ENCODE data around the gene BMPER.

The BMPER gene

DNA sequence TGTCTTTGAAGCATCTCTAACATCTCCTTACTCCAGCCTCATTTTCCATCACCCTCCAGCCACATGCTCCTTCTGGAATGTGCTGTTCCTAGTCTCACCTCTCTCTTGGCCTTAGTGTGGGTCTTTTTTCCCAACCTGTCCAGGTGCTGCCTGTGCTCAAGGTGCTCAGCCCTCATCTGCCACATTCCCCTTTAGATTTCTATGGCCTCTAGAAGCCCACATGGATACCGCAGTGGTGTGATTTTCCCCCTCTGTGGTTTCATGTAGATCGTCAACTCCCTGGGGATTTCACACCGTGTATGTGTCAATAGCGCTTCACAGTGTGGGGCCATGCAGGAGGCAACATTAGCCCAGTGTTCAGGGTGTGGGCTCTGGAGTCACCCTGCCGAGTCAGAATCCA, 32.5 kb downstream of the BMPER start:
- Histone ChIP-seq H3K79me2 (ENCODE audit: insufficient read depth, low read length) (no peaks in the 10 kb centered on the region), H3K9me2 (replicated peaks; ENCODE audit: insufficient read depth, low read length) (no peaks in the 10 kb centered on the region), H3K36me3 (ENCODE audit: low read length) (no peaks in the 10 kb centered on the region), H3K4me3 (ENCODE audit: insufficient read depth, low read length, poor library complexity, severe bottlenecking) (no peak overlapping the region), H3F3A (ENCODE audit: insufficient read depth) (no peaks in the 10 kb centered on the region), H3K9me3 (ENCODE audit: insufficient read depth, low read length) (no peaks in the 10 kb centered on the region), H3K27me3 (ENCODE audit: low read length) (no peaks in the 10 kb centered on the region), H2AFZ (ENCODE audit: low read depth, low read length, severe bottlenecking) (no peak overlapping the region), H3K4me2 (ENCODE audit: low read depth, low read length, poor library complexity, severe bottlenecking) (no peak overlapping the region), H3K27ac (ENCODE audit: low read depth, low read length) (no peak overlapping the region), H3K9ac (ENCODE audit: low read length) (no peak overlapping the region), H4K20me1 (ENCODE audit: low read depth, low read length) (no peaks in the 10 kb centered on the region)
- TF ChIP-seq, protein P1, sequence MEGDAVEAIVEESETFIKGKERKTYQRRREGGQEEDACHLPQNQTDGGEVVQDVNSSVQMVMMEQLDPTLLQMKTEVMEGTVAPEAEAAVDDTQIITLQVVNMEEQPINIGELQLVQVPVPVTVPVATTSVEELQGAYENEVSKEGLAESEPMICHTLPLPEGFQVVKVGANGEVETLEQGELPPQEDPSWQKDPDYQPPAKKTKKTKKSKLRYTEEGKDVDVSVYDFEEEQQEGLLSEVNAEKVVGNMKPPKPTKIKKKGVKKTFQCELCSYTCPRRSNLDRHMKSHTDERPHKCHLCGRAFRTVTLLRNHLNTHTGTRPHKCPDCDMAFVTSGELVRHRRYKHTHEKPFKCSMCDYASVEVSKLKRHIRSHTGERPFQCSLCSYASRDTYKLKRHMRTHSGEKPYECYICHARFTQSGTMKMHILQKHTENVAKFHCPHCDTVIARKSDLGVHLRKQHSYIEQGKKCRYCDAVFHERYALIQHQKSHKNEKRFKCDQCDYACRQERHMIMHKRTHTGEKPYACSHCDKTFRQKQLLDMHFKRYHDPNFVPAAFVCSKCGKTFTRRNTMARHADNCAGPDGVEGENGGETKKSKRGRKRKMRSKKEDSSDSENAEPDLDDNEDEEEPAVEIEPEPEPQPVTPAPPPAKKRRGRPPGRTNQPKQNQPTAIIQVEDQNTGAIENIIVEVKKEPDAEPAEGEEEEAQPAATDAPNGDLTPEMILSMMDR (IDR thresholded peaks at IDR 0.05; ENCODE audit: insufficient read depth, low read length, poor library complexity, severe bottlenecking), result no peak
- TF ChIP-seq EZH2phosphoT487 (conservative IDR thresholded peaks at IDR 0.05; ENCODE audit: low read length), result no peak

DNA sequence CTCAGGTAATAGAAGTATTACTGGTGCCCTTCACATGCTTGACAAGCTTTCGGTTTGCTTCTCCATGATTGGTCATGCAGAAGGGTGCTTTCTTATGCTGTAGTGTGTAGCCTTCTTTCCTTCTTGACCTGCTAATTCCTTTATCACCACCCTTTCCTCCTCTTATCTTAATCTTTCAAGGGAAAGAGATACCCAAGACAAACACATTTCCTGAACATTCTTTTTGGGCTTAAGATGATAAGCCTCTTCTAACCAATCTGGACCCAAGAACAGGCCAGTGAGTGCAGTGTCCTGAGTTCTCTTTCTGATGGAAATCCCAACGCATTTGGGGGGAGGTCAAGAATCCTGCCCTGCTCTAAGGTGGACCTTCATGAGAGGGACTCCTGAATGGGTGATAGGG, 33.8 kb downstream of the BMPER start:
- Histone ChIP-seq H3K9me2 (replicated peaks; ENCODE audit: insufficient read depth, low read length) (no peaks in the 10 kb centered on the region), H3K27ac (ENCODE audit: low read depth, low read length) (no peak overlapping the region)

DNA sequence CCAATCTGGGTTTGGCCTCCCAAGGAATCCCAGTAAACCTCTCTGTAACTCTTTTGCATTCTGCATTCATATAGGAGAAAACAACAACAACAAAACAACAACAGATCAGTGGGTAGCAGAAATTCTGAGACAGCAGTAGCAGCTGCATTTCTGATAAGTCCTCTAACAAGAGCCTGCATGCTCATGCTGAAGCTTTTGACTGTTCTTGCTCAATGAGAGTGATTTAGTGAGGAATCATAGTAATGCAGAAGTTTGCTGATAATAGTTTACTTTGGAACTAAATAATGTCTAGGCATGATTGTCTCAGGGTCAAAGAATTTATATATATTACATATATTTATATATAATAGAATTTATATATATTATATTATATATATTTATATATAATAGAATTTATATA, 35.2 kb downstream of the BMPER start:
- no peak overlapping the region for H2AFZ ChIP-seq (ENCODE audit: low read depth, low read length, severe bottlenecking)
- no peaks in the 10 kb centered on the region for H4K20me1 ChIP-seq (ENCODE audit: low read depth, low read length)
- no peaks in the 10 kb centered on the region for H3K36me3 ChIP-seq (ENCODE audit: low read length)
- no peak overlapping the region for H3K4me2 ChIP-seq (ENCODE audit: low read depth, low read length, poor library complexity, severe bottlenecking)
- H3F3A ChIP-seq (ENCODE audit: insufficient read depth), result no peaks in the 10 kb centered on the region
- H3K9me2 ChIP-seq (replicated peaks; ENCODE audit: insufficient read depth, low read length), result no peaks in the 10 kb centered on the region
- no peaks in the 10 kb centered on the region for H3K27me3 ChIP-seq (ENCODE audit: low read length)
- TF ChIP-seq EZH2phosphoT487 (conservative IDR thresholded peaks at IDR 0.05; ENCODE audit: low read length), result no peak
- TF ChIP-seq, protein P1 (IDR thresholded peaks at IDR 0.05; ENCODE audit: insufficient read depth, low read length, poor library complexity, severe bottlenecking), result no peak
- no peaks in the 10 kb centered on the region for H3K9me3 ChIP-seq (ENCODE audit: insufficient read depth, low read length)
- H3K79me2 ChIP-seq (ENCODE audit: insufficient read depth, low read length), result no peaks in the 10 kb centered on the region
- H3K27ac ChIP-seq (ENCODE audit: low read depth, low read length), result no peak overlapping the region
- H3K9ac ChIP-seq (ENCODE audit: low read length), result no peak overlapping the region
- no peak overlapping the region for H3K4me3 ChIP-seq (ENCODE audit: insufficient read depth, low read length, poor library complexity, severe bottlenecking)

More for the DNA sequence above, 33.8 kb downstream of the BMPER start:
- no peaks in the 10 kb centered on the region for H3K36me3 ChIP-seq (ENCODE audit: low read length)
- H3K79me2 ChIP-seq (ENCODE audit: insufficient read depth, low read length), result no peaks in the 10 kb centered on the region
- no peak overlapping the region for H3K4me2 ChIP-seq (ENCODE audit: low read depth, low read length, poor library complexity, severe bottlenecking)
- H2AFZ ChIP-seq (ENCODE audit: low read depth, low read length, severe bottlenecking), result no peak overlapping the region
- H3K4me3 ChIP-seq (ENCODE audit: insufficient read depth, low read length, poor library complexity, severe bottlenecking), result no peak overlapping the region
- no peaks in the 10 kb centered on the region for H3F3A ChIP-seq (ENCODE audit: insufficient read depth)
- no peaks in the 10 kb centered on the region for H3K27me3 ChIP-seq (ENCODE audit: low read length)
- no peaks in the 10 kb centered on the region for H3K9me3 ChIP-seq (ENCODE audit: insufficient read depth, low read length)
- H4K20me1 ChIP-seq (ENCODE audit: low read depth, low read length), result no peaks in the 10 kb centered on the region
- TF ChIP-seq EZH2phosphoT487 (conservative IDR thresholded peaks at IDR 0.05; ENCODE audit: low read length), result no peak
- TF ChIP-seq, protein P1 (IDR thresholded peaks at IDR 0.05; ENCODE audit: insufficient read depth, low read length, poor library complexity, severe bottlenecking), result no peak
- H3K9ac ChIP-seq (ENCODE audit: low read length), result no peak overlapping the region
